NCI-H748 treated with DMSO at 0.1 percent for 48 hours (cell line): ENCODE data around the gene HAPLN3.

ENCODE experiments used
- DNase-seq: peaks from one replicate; lab custom pipeline; 2025; lab: John Stamatoyannopoulos, UW

The HAPLN3 gene

GRCh38 chr15:88860212-88860611 is 35.1 kb downstream of the HAPLN3 start:
- no peak for DNase-seq

GRCh38 chr15:88859550-88859949 is 35.8 kb downstream of the HAPLN3 start:
- no peak for DNase-seq

- DNase-seq = no peak
These were observed 36.4 kb downstream of the HAPLN3 start for GRCh38 chr15:88858934-88859333.

- no peak for DNase-seq
These were observed 42.9 kb downstream of the HAPLN3 start for GRCh38 chr15:88852476-88852875.

- no peak for DNase-seq
These were observed 45.8 kb downstream of the HAPLN3 start for GRCh38 chr15:88849376-88850072.

GRCh38 chr15:88848203-88848602 is 47.1 kb downstream of the HAPLN3 start:
- DNase-seq = no peak

GRCh38 chr15:88847144-88847543 is 48.2 kb downstream of the HAPLN3 start:
- no peak for DNase-seq

GRCh38 chr15:88845616-88846015 is 49.7 kb downstream of the HAPLN3 start:
- no peak for DNase-seq

GRCh38 chr15:88844749-88845386 is 50.5 kb downstream of the HAPLN3 start:
- no peak for DNase-seq

- DNase-seq = no peak
These were observed 52.0 kb downstream of the HAPLN3 start for GRCh38 chr15:88843334-88843733.

GRCh38 chr15:88842156-88842555 is 53.2 kb downstream of the HAPLN3 start:
- DNase-seq = no peak

GRCh38 chr15:88841236-88841635 is 54.1 kb downstream of the HAPLN3 start:
- no peak for DNase-seq

- DNase-seq = no peak
These were observed 55.4 kb downstream of the HAPLN3 start for GRCh38 chr15:88839961-88840360.

GRCh38 chr15:88839146-88839545 is 56.2 kb downstream of the HAPLN3 start:
- DNase-seq = no peak

- no peak for DNase-seq
These were observed 56.7 kb downstream of the HAPLN3 start for GRCh38 chr15:88838667-88839066.

GRCh38 chr15:88835646-88836045 is 59.7 kb downstream of the HAPLN3 start:
- no peak for DNase-seq

GRCh38 chr15:88835119-88835518 is 60.2 kb downstream of the HAPLN3 start:
- DNase-seq = no peak

- DNase-seq = no peak
These were observed 61.0 kb downstream of the HAPLN3 start for GRCh38 chr15:88834211-88834812.

GRCh38 chr15:88833731-88834100 is 61.6 kb downstream of the HAPLN3 start:
- DNase-seq = no peak

GRCh38 chr15:88832820-88833730 is 62.3 kb downstream of the HAPLN3 start:
- DNase-seq = no peak

- no peak for DNase-seq
These were observed 65.3 kb downstream of the HAPLN3 start for GRCh38 chr15:88830016-88830415.

GRCh38 chr15:88828791-88829190 is 66.6 kb downstream of the HAPLN3 start:
- no peak for DNase-seq
